Thyroid gland (tissue), 4 donors: ENCODE measurements around the gene CMSS1. TPM values are rescaled to one million over a fixed set of nuclear protein-coding genes. Genes with fewer than 3 reads are reported as not detected.

Experiments
- DNase-seq, 2 donors: peaks; one replicate each; pipeline ENCODE4 v3.0.0-alpha.2; 2019
- H3K27ac ChIP-seq, 3 donors: fragments of 200-600 bp; sonication (generic); 1 replicate in 2 of 3; 2 replicates in 1 of 3; pipeline ENCODE4 v1.5.1; 2016 to 2019; ENCODE audit warnings: mild to moderate bottlenecking in 1 of 3, moderate library complexity in 1 of 3
- H3K27me3 ChIP-seq: fragments of 200-600 bp; sonication (generic); one replicate; pipeline ENCODE4 v1.5.1; 2019
- H3K36me3 ChIP-seq, 2 donors: fragments of 200-600 bp; sonication (generic); one replicate each; pipeline ENCODE4 v1.5.1; 2016 to 2019
- H3K4me1 ChIP-seq, 2 donors: fragments of 200-600 bp; sonication (generic); one replicate each; pipeline ENCODE4 v1.5.1; 2017 to 2019
- H3K4me3 ChIP-seq, 3 donors: fragments of 200-600 bp; sonication (generic); replicated peaks in 1 of 3; 1 replicate in 2 of 3; 2 replicates in 1 of 3; pipeline ENCODE4 v1.5.1; 2016; ENCODE audit warnings: mild to moderate bottlenecking in 1 of 3
- H3K9me3 ChIP-seq: fragments of 200-600 bp; sonication (generic); one replicate; pipeline ENCODE4 v1.5.1; 2017
- POLR2A ChIP-seq, 2 donors: fragments of 450-650 bp; IDR thresholded peaks; one replicate each; pipeline ENCODE4 v1.6.1; 2017; ENCODE audit warnings: antibody characterized with exemption in 2 of 2, mild to moderate bottlenecking in 2 of 2, moderate library complexity in 1 of 2
- whole genome bisulfite sequencing, 2 donors: methylation state at CpG; one replicate each; pipeline ENCODE4 v1.1.5; 2017; 5-methylcytosine and 5-hydroxymethylcytosine counted together
- intact Hi-C: fragments of 100-400 bp; cut with DNase I; formaldehyde crosslinking; loops from one replicate; pipeline ENCODE4 v1.15.1; 2023
- total RNA-seq, 4 donors: library from RNA; depleted of rRNA; stranded (reverse); fragments of >200 nt; gene quantifications; one replicate each; pipeline ENCODE4 v1.2.3, GENCODE V29; 2016
- TF ChIP-seq, protein P1 (sequence below), 6 experiments: fragments of 200-600 bp in 3 of 6; fragments of 450-650 bp in 3 of 6; sonication (generic) in 3 of 6; IDR thresholded peaks; one replicate each; pipeline ENCODE4 v1.5.1; 2016 to 2019; ENCODE audit warnings: antibody characterized with exemption in 6 of 6, mild to moderate bottlenecking in 2 of 6, inconsistent platforms in 1 of 6, moderate library complexity in 1 of 6

CMSS1 gene
- total RNA-seq, 4 donors from 2014 or later: 7.7 to 15.0 (median 12.9) TPM

GRCh38 chr3:99949956-99950670, 132.5 kb downstream of the CMSS1 start:
- no peak for DNase-seq
- H3K9me3 ChIP-seq: no peaks in the 10 kb centered on the region
- no peaks in the 10 kb centered on the region for H3K36me3 ChIP-seq
- TF ChIP-seq POLR2A (IDR thresholded peaks at IDR 0.05): no peak
- TF ChIP-seq, protein P1, sequence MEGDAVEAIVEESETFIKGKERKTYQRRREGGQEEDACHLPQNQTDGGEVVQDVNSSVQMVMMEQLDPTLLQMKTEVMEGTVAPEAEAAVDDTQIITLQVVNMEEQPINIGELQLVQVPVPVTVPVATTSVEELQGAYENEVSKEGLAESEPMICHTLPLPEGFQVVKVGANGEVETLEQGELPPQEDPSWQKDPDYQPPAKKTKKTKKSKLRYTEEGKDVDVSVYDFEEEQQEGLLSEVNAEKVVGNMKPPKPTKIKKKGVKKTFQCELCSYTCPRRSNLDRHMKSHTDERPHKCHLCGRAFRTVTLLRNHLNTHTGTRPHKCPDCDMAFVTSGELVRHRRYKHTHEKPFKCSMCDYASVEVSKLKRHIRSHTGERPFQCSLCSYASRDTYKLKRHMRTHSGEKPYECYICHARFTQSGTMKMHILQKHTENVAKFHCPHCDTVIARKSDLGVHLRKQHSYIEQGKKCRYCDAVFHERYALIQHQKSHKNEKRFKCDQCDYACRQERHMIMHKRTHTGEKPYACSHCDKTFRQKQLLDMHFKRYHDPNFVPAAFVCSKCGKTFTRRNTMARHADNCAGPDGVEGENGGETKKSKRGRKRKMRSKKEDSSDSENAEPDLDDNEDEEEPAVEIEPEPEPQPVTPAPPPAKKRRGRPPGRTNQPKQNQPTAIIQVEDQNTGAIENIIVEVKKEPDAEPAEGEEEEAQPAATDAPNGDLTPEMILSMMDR (IDR thresholded peaks at IDR 0.05): no peak
- H3K4me1 ChIP-seq: peaks cover 0 to 9% of the 10 kb centered on the region in 2 donors
- intact Hi-C loops: no loop called here
- H3K27ac ChIP-seq: no peak overlapping the region
- H3K27me3 ChIP-seq: no peaks in the 10 kb centered on the region
- H3K4me3 ChIP-seq: no peak overlapping the region
- WGBS, 2 donors: 90 to 94% methylated on average over 5 of the region's 5 CpGs

DNA sequence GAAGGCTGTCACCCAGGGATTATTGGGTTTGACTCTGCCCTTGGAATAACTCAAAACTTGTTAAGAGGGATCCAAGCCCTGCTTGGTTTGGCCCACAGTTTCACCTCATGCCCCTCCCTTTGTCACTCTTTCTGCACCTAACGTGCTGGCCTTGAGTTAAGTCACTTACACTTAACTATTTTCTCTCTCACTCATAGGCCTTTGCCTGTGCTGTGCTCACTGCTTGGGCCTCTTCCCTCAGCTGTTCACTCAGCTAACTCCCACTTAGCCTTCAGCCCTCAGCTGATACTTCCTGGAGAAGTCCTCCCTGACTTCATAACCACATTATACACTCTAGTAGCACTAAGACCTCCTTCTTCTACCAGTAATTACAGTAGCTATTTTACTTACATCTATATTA, 133.3 kb downstream of the CMSS1 start:
- WGBS, 2 donors: 77 to 79% methylated on average over 1 of the region's 1 CpG
- no peak for DNase-seq
- TF ChIP-seq, protein P1 (IDR thresholded peaks at IDR 0.05): no peak
- no peak for TF ChIP-seq POLR2A (IDR thresholded peaks at IDR 0.05)
- H3K27me3 ChIP-seq: no peaks in the 10 kb centered on the region
- no peak overlapping the region for H3K4me3 ChIP-seq
- no peak overlapping the region for H3K27ac ChIP-seq
- intact Hi-C loops: no loop called here
- peaks cover 0 to under 1% of the 10 kb centered on the region in 2 donors for H3K4me1 ChIP-seq
- no peaks in the 10 kb centered on the region for H3K36me3 ChIP-seq
- H3K9me3 ChIP-seq: no peaks in the 10 kb centered on the region

GRCh38 chr3:99951701-99952100, 134.0 kb downstream of the CMSS1 start:
- H3K27me3 ChIP-seq: no peaks in the 10 kb centered on the region
- no peak for DNase-seq
- no peak overlapping the region for H3K27ac ChIP-seq
- H3K9me3 ChIP-seq: no peaks in the 10 kb centered on the region
- TF ChIP-seq, protein P1 (IDR thresholded peaks at IDR 0.05): no peak
- TF ChIP-seq POLR2A (IDR thresholded peaks at IDR 0.05): no peak
- intact Hi-C loops: no loop called here
- no peak overlapping the region for H3K4me3 ChIP-seq
- H3K36me3 ChIP-seq: no peaks in the 10 kb centered on the region
- no peaks in the 10 kb centered on the region for H3K4me1 ChIP-seq

GRCh38 chr3:99952306-99952705, 134.6 kb downstream of the CMSS1 start:
- no peak for DNase-seq
- intact Hi-C loops: no loop called here
- no peaks in the 10 kb centered on the region for H3K36me3 ChIP-seq
- no peaks in the 10 kb centered on the region for H3K9me3 ChIP-seq
- 82 to 91% methylated on average over 1 of the region's 1 CpG for WGBS, 2 donors
- H3K4me1 ChIP-seq: no peaks in the 10 kb centered on the region
- no peak overlapping the region for H3K4me3 ChIP-seq
- H3K27ac ChIP-seq: no peak overlapping the region
- TF ChIP-seq, protein P1 (IDR thresholded peaks at IDR 0.05): no peak
- TF ChIP-seq POLR2A (IDR thresholded peaks at IDR 0.05): no peak
- H3K27me3 ChIP-seq: no peaks in the 10 kb centered on the region

DNA sequence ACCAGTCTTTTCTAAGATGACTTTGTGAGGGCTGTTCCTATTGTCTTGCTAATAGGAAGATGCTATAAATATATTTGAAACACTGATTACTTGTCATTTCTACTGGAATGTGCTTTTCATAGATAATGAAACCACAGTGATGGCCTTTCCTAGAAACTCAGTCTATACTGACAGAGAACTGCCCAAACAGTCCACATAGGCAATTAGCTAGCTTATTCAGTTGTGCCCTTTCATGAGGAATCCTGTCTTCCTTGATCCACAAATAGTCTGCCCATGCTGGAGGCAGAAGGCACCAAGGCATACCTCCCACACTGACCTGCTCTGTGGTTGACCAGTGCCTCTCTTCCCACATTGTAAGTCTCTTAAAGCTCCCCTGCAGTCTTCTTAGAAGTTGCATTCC, 135.9 kb downstream of the CMSS1 start:
- intact Hi-C loops: no loop called here
- Histone ChIP-seq H3K4me1 (no peaks in the 10 kb centered on the region), H3K36me3 (no peaks in the 10 kb centered on the region), H3K9me3 (no peaks in the 10 kb centered on the region), H3K27ac (no peak overlapping the region), H3K27me3 (no peaks in the 10 kb centered on the region), H3K4me3 (no peak overlapping the region)
- TF ChIP-seq POLR2A (IDR thresholded peaks at IDR 0.05): no peak
- TF ChIP-seq, protein P1 (IDR thresholded peaks at IDR 0.05): no peak
- no peak for DNase-seq
